ENCODE results near the gene SEMA3D. TPM values are rescaled to one million over a fixed set of nuclear protein-coding genes. Genes with fewer than 3 reads are reported as not detected.

SEMA3D gene
- total and polyA plus RNA-seq, 11 donors, result 0.10 to 8.6 (median 0.88) TPM

DNA sequence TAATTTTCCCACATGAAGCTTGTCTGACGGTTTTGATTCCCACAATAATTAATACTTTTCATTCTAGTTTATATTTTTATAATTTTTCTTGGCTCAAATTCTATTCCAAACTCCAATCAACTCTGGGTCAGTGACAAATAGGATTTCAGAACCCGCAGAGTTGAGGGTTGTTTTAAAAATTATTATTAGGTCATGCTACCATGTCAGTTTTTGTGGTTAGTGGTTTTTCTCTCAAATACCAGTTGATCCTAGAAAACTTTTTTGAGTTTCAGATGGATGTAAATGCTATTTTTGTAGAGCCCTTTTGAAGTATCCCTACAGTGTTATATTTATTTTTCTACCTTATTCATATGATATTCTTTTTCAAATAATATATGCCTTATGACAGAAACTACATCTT, 237.4 kb downstream of the SEMA3D start:
- TF ChIP-seq, protein P1, sequence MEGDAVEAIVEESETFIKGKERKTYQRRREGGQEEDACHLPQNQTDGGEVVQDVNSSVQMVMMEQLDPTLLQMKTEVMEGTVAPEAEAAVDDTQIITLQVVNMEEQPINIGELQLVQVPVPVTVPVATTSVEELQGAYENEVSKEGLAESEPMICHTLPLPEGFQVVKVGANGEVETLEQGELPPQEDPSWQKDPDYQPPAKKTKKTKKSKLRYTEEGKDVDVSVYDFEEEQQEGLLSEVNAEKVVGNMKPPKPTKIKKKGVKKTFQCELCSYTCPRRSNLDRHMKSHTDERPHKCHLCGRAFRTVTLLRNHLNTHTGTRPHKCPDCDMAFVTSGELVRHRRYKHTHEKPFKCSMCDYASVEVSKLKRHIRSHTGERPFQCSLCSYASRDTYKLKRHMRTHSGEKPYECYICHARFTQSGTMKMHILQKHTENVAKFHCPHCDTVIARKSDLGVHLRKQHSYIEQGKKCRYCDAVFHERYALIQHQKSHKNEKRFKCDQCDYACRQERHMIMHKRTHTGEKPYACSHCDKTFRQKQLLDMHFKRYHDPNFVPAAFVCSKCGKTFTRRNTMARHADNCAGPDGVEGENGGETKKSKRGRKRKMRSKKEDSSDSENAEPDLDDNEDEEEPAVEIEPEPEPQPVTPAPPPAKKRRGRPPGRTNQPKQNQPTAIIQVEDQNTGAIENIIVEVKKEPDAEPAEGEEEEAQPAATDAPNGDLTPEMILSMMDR (IDR thresholded peaks at IDR 0.05), result no peak
- TF ChIP-seq POLR2A (IDR thresholded peaks at IDR 0.05), result no peak
- Histone ChIP-seq H3K36me3 (no peaks in the 10 kb centered on the region), H3K4me1 (no peaks in the 10 kb centered on the region), H3K4me3 (no peak overlapping the region), H3K27ac (no peak overlapping the region), H3K9me3 (no peaks in the 10 kb centered on the region), H3K27me3 (no peaks in the 10 kb centered on the region)
- intact Hi-C loops (cut with DNase I), result no loop called here
- WGBS, 4 donors, result 82 to 89% (median 86%) methylated on average over 2 of the region's 2 CpGs
- no peak for ATAC-seq
- DNase-seq, result no peak

DNA sequence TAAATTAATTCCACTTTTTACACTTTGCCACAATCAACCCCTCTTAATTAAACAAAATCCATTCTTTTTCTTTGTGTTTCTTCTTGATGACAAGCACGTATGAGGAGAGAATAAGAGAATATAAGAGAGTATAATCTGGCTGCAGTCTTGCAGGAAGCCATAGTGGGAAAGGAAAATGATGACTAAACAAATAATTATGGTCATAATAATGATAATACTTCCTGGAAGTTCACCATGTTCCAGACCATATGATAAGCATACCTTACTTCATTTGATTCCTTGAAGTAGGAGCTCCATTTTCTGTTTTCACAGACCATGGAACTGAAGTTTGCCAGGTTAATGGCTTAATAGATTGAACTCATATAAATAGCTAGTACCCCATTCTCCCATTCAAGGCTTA, 237.8 kb downstream of the SEMA3D start:
- 67 to 73% (median 70%) methylated on average over 1 of the region's 1 CpG for WGBS, 4 donors
- intact Hi-C loops (cut with DNase I), result no loop called here
- Histone ChIP-seq H3K27ac (no peak overlapping the region), H3K4me3 (no peak overlapping the region), H3K36me3 (no peaks in the 10 kb centered on the region), H3K27me3 (no peaks in the 10 kb centered on the region), H3K9me3 (no peaks in the 10 kb centered on the region), H3K4me1 (no peaks in the 10 kb centered on the region)
- no peak for DNase-seq
- ATAC-seq, result no peak
- TF ChIP-seq POLR2A (IDR thresholded peaks at IDR 0.05), result no peak
- TF ChIP-seq, protein P1 (IDR thresholded peaks at IDR 0.05), result no peak

DNA sequence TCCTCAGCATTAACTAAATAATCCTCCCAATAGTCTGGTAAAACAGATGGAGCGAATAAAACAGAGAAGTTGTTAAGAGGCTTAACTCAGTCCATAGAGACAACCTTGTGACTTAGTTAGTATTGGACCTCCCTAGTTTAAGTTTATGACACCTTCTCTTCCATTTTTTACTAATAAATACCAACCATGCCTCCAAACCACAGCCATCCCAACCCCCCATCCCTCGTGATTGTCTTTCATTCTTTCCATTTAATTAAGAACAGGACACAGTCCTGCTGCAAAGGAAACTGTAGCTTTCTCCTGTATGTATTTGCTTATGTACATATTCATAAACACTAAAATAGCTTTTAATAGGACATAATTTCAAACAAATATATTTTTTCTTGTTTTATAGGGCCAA, 238.2 kb downstream of the SEMA3D start:
- H3K4me3 ChIP-seq, result no peak overlapping the region
- no peaks in the 10 kb centered on the region for H3K27me3 ChIP-seq
- H3K27ac ChIP-seq, result no peak overlapping the region
- no peak for DNase-seq
- WGBS, 4 donors, result 74 to 89% (median 86%) methylated on average over 2 of the region's 2 CpGs
- no peak for ATAC-seq
- H3K36me3 ChIP-seq, result no peaks in the 10 kb centered on the region
- H3K4me1 ChIP-seq, result no peaks in the 10 kb centered on the region
- TF ChIP-seq, protein P1 (IDR thresholded peaks at IDR 0.05), result no peak
- TF ChIP-seq POLR2A (IDR thresholded peaks at IDR 0.05), result no peak
- H3K9me3 ChIP-seq, result no peaks in the 10 kb centered on the region
- intact Hi-C loops (cut with DNase I), result no loop called here

DNA sequence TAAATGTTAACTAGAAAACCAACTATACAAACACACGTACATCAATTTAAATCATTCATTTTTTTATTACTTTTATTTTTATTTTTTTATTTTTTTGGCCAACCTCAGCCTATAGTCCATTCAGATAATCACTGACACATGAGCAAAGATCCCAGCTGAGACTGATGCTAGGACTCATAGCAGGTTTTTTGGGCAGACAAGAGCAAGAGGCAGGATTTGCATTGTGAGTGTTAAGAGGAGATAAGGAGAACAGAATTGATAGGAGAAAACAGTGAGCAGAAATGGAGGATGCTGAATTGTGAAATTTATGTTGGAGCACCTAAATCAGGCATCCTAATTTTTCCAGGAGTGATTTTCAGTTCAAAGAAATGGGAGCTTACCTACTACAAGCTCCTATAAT, 240.3 kb downstream of the SEMA3D start:
- Histone ChIP-seq H3K4me3 (no peak overlapping the region), H3K27ac (no peak overlapping the region), H3K27me3 (no peaks in the 10 kb centered on the region), H3K9me3 (no peaks in the 10 kb centered on the region), H3K36me3 (no peaks in the 10 kb centered on the region), H3K4me1 (no peaks in the 10 kb centered on the region)
- intact Hi-C loops (cut with DNase I), result no loop called here
- ATAC-seq, result no peak
- TF ChIP-seq POLR2A (IDR thresholded peaks at IDR 0.05), result no peak
- TF ChIP-seq, protein P1 (IDR thresholded peaks at IDR 0.05), result no peak
- no peak for DNase-seq
- WGBS, 4 donors, result 75 to 85% (median 81%) methylated on average over 1 of the region's 1 CpG
